MM.1S (cell line): ENCODE measurements around the gene HNRNPDL.

Experiments
- EZH2 ChIP-seq: fragments of 300-600 bp; sonication (generic); optimal IDR thresholded peaks from 2 replicates; pipeline ENCODE3; 2017; ENCODE audit warnings: low read depth, mild to moderate bottlenecking, antibody characterized with exemption, low read length, mixed read lengths
- EZH2phosphoT487 ChIP-seq: fragments of 300-600 bp; sonication (generic); IDR thresholded peaks from 2 replicates; pipeline ENCODE4 v1.6.1; 2018; ENCODE audit warnings: antibody characterized with exemption, low read length
- TF ChIP-seq, protein P1 (sequence below): fragments of 300-600 bp; sonication (generic); IDR thresholded peaks from 2 replicates; pipeline ENCODE4 v1.5.1; 2016; ENCODE audit warnings: antibody characterized with exemption, low read length, mixed read lengths

- TF ChIP-seq, protein P1, sequence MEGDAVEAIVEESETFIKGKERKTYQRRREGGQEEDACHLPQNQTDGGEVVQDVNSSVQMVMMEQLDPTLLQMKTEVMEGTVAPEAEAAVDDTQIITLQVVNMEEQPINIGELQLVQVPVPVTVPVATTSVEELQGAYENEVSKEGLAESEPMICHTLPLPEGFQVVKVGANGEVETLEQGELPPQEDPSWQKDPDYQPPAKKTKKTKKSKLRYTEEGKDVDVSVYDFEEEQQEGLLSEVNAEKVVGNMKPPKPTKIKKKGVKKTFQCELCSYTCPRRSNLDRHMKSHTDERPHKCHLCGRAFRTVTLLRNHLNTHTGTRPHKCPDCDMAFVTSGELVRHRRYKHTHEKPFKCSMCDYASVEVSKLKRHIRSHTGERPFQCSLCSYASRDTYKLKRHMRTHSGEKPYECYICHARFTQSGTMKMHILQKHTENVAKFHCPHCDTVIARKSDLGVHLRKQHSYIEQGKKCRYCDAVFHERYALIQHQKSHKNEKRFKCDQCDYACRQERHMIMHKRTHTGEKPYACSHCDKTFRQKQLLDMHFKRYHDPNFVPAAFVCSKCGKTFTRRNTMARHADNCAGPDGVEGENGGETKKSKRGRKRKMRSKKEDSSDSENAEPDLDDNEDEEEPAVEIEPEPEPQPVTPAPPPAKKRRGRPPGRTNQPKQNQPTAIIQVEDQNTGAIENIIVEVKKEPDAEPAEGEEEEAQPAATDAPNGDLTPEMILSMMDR = no peak
- TF ChIP-seq EZH2 = no peak
- no peak for TF ChIP-seq EZH2phosphoT487
Measured at GRCh38 chr4:82380344-82380743, 49.9 kb downstream of the HNRNPDL start.
